Activated CD8-positive, alpha-beta memory T cell treated with anti-CD3 and anti-CD28 coated beads for 24 hours (primary cell): ENCODE measurements around the gene STXBP6.

Source experiments
- DNase-seq: peaks from one replicate; pipeline ENCODE4 v3.0.0-alpha.2; 2020

STXBP6 gene

GRCh38 chr14:25011095-25011494 is 38.9 kb downstream of the STXBP6 start:
- DNase-seq = no peak

- no peak for DNase-seq
These were observed 39.5 kb downstream of the STXBP6 start for GRCh38 chr14:25010471-25010870.

- no peak for DNase-seq
These were observed 40.1 kb downstream of the STXBP6 start for GRCh38 chr14:25009891-25010290.

- DNase-seq = no peak
These were observed 42.1 kb downstream of the STXBP6 start for GRCh38 chr14:25007832-25008231.

- DNase-seq = no peak
These were observed 42.8 kb downstream of the STXBP6 start for GRCh38 chr14:25006961-25007795.

- no peak for DNase-seq
These were observed 43.9 kb downstream of the STXBP6 start for GRCh38 chr14:25006031-25006430.

GRCh38 chr14:25004389-25004809 is 45.5 kb downstream of the STXBP6 start:
- no peak for DNase-seq

- DNase-seq = no peak
These were observed 46.4 kb downstream of the STXBP6 start for GRCh38 chr14:25003537-25003936.

- DNase-seq = no peak
These were observed 48.3 kb downstream of the STXBP6 start for GRCh38 chr14:25001601-25002000.

GRCh38 chr14:25001156-25001555 is 48.8 kb downstream of the STXBP6 start:
- no peak for DNase-seq

- no peak for DNase-seq
These were observed 50.8 kb downstream of the STXBP6 start for GRCh38 chr14:24999157-24999556.

GRCh38 chr14:24996930-24997725 is 52.8 kb downstream of the STXBP6 start:
- DNase-seq = no peak

GRCh38 chr14:24995016-24995415 is 54.9 kb downstream of the STXBP6 start:
- no peak for DNase-seq

GRCh38 chr14:24993631-24994030 is 56.3 kb downstream of the STXBP6 start:
- no peak for DNase-seq

GRCh38 chr14:24992624-24993360 is 57.2 kb downstream of the STXBP6 start:
- no peak for DNase-seq

GRCh38 chr14:24991821-24992220 is 58.1 kb downstream of the STXBP6 start:
- no peak for DNase-seq

- no peak for DNase-seq
These were observed 58.7 kb downstream of the STXBP6 start for GRCh38 chr14:24991288-24991687.

GRCh38 chr14:24990773-24991172 is 59.2 kb downstream of the STXBP6 start:
- no peak for DNase-seq

GRCh38 chr14:24990050-24990449 is 59.9 kb downstream of the STXBP6 start:
- no peak for DNase-seq

- no peak for DNase-seq
These were observed 61.2 kb downstream of the STXBP6 start for GRCh38 chr14:24988760-24989159.

GRCh38 chr14:24986206-24986893 is 63.6 kb downstream of the STXBP6 start:
- no peak for DNase-seq

GRCh38 chr14:24984846-24985589 is 64.9 kb downstream of the STXBP6 start:
- no peak for DNase-seq
